ENCODE results near the gene MAPKAPK3. TPM values are rescaled to one million over a fixed set of nuclear protein-coding genes. Genes with fewer than 3 reads are reported as not detected.
"Not testable (repeated sequence)": the region's sequence is repeated elsewhere in the genome, so short reads cannot be mapped to it uniquely, and the experiment has no call there.

The MAPKAPK3 gene
- total and polyA plus RNA-seq, 10 donors: 18.0 to 55.0 (median 42.2) TPM

DNA sequence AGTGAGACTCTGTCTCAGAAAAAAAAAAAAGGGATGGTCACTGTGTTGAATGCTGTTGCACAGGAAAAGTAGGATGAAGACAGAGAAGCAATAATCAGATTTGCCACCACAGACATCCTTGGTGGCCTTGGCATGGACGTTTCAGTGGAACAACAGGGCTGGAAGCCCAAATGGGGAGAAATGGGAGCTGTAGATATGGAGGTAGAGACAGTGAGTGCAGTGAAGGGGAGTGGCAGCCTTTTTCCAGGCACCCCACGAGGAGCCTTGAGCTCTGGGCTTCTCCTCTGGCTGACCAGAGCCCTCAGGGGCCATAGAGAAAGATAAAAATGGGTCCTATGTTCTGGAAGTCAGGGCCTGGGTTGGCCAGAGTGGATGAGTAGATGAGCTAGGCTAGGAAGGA is 45.5 kb downstream of the MAPKAPK3 start:
- intact Hi-C loops (cut with DNase I; ENCODE audit: low total_unique reads): no loop called here
- no peaks in the 10 kb centered on the region for H3K9me3 ChIP-seq
- H3K4me3 ChIP-seq: no peak overlapping the region
- 42 to 65% (median 46%) methylated on average over 2 of the region's 2 CpGs for WGBS, 5 donors
- no peaks in the 10 kb centered on the region for H3K36me3 ChIP-seq
- H3K27me3 ChIP-seq (replicated peaks in 1 of 7): no peaks in the 10 kb centered on the region
- DNase-seq: no peak
- TF ChIP-seq, protein P1, sequence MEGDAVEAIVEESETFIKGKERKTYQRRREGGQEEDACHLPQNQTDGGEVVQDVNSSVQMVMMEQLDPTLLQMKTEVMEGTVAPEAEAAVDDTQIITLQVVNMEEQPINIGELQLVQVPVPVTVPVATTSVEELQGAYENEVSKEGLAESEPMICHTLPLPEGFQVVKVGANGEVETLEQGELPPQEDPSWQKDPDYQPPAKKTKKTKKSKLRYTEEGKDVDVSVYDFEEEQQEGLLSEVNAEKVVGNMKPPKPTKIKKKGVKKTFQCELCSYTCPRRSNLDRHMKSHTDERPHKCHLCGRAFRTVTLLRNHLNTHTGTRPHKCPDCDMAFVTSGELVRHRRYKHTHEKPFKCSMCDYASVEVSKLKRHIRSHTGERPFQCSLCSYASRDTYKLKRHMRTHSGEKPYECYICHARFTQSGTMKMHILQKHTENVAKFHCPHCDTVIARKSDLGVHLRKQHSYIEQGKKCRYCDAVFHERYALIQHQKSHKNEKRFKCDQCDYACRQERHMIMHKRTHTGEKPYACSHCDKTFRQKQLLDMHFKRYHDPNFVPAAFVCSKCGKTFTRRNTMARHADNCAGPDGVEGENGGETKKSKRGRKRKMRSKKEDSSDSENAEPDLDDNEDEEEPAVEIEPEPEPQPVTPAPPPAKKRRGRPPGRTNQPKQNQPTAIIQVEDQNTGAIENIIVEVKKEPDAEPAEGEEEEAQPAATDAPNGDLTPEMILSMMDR (IDR thresholded peaks at IDR 0.05 in 8 of 11, conservative IDR thresholded peaks at IDR 0.05 in 3 of 11): no peak
- TF ChIP-seq POLR2AphosphoS5 (IDR thresholded peaks at IDR 0.05) (no peak), POLR2A (IDR thresholded peaks at IDR 0.05) (no peak)
- no peak overlapping the region for H3K27ac ChIP-seq
- H3K4me1 ChIP-seq: peaks cover 0 to 7% (median 0%) of the 10 kb centered on the region in 6 donors

DNA sequence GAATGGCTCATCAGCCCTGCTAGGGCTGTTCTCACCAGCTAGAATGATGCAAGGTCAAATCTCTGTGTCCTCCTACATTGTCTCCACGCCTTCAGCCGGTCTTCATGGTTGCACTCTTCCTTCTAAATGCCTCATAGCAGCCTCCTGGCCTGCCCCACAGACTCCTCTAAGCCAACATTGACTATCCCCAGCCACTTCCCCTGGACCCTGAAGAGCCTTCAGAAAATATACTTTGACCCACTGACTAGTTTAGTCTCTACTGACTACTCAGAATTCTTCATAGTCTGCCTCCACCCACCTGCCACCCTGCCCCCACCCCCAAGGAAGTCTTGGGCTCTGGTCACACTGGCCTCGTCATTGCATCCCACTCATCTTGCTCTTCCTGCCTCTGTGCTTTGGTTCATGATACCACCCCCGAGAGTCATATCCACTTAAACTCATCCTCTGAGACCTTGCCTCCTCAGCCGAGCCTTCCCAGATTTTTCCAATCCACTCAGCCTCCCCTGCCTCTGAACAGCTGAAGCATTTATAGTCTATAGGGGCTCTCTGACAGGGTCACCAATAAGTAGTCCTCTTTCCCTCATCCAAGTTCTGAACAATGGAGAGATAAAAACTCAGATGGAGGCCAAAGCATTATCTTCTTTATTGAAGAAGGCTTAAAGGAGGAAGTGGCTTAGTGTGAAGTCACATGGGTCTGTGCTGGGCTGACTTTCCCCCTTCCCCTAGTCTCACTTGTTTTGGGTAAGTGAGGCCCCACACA is 48.3 kb downstream of the MAPKAPK3 start:
- no peak overlapping the region for H3K4me3 ChIP-seq
- no peak for DNase-seq
- intact Hi-C loops (cut with DNase I; ENCODE audit: low total_unique reads): no loop called here

DNA sequence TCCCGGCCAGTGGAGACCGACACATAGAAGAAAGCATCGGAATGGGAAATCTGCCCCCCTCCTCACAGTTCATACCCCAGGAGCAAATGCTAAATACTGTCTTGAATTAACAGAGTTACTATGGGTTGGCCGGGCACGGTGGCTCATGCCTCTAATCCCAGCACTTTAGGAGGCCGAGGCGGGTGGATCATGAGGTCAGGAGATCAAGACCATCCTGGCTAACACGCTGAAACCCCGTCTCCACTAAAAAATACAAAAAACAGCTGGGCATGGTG is 48.8 kb downstream of the MAPKAPK3 start:
- intact Hi-C loops (cut with DNase I; ENCODE audit: low total_unique reads); H3K27me3 ChIP-seq (replicated peaks in 1 of 7); H3K4me3 ChIP-seq; H3K4me1 ChIP-seq; DNase-seq; H3K9me3 ChIP-seq; H3K36me3 ChIP-seq; H3K27ac ChIP-seq: not testable (repeated sequence)
- 70 to 77% (median 73%) methylated on average over 9 of the region's 9 CpGs for WGBS, 5 donors

More for the DNA sequence above, 48.3 kb downstream of the MAPKAPK3 start:
- no peak overlapping the region for H3K27ac ChIP-seq
- H3K9me3 ChIP-seq: no peaks in the 10 kb centered on the region
- peaks cover 0 to 7% (median 0%) of the 10 kb centered on the region in 6 donors for H3K4me1 ChIP-seq
- TF ChIP-seq POLR2AphosphoS5 (IDR thresholded peaks at IDR 0.05): no peak
- no peaks in the 10 kb centered on the region for H3K36me3 ChIP-seq
- WGBS, 5 donors: 64 to 78% (median 68%) methylated on average over 5 of the region's 5 CpGs
- no peaks in the 10 kb centered on the region for H3K27me3 ChIP-seq (replicated peaks in 1 of 7)

DNA sequence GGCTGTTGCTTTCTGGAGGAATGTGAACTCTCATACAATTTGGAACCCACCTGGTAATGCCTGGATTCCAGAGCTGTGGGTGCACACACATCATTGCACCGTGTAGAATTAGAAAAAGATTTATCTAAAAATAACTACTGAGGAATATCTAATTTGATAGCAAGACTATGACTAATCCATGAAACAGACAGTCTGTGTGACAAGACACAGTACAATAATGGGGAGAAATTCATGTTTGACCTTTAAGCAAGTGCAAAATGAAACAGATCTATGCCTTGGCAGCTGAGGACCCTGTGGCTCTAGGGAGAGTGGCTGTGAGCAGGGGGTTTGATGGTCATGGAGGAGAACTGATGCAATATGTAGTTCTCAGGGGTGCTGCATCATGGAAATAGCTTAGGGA is 49.9 kb downstream of the MAPKAPK3 start:
- intact Hi-C loops (cut with DNase I; ENCODE audit: low total_unique reads): no loop called here
- no peak for DNase-seq
- no peaks in the 10 kb centered on the region for H3K36me3 ChIP-seq
- H3K4me1 ChIP-seq: peaks cover 0 to 7% (median 0%) of the 10 kb centered on the region in 6 donors
- H3K4me3 ChIP-seq: no peak overlapping the region
- no peak for TF ChIP-seq POLR2AphosphoS5 (IDR thresholded peaks at IDR 0.05)
- TF ChIP-seq, protein P1 (IDR thresholded peaks at IDR 0.05 in 8 of 11, conservative IDR thresholded peaks at IDR 0.05 in 3 of 11): no peak
- TF ChIP-seq POLR2A (IDR thresholded peaks at IDR 0.05): no peak
- no peak overlapping the region for H3K27ac ChIP-seq
- WGBS, 5 donors: 56 to 73% (median 67%) methylated on average over 1 of the region's 1 CpG
- H3K27me3 ChIP-seq (replicated peaks in 1 of 7): peaks cover 0 to 7% (median 0%) of the 10 kb centered on the region in 7 donors
- no peaks in the 10 kb centered on the region for H3K9me3 ChIP-seq

DNA sequence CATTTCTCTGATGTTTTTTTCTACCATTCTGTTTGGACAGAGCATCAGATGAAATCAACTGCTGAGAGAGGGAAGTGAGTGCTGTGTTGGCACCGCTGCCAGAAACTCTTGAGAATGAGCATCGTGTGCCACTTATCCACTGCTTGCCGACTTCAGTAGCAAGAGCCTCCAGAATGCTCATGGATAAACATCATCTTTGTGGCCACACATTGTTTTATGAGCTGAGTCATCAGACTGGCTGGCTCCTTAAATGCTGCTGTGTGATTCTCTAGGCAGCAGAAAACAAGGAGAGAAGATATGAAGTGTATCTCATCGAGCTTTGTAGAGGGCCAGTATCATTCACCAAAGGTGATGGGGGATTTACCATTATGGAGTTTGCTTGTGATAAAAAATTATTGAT is 54.4 kb downstream of the MAPKAPK3 start:
- Histone ChIP-seq H3K36me3 (no peaks in the 10 kb centered on the region), H3K4me1 (peaks cover 0 to 18% (median 14%) of the 10 kb centered on the region in 6 donors), H3K27me3 (replicated peaks in 1 of 7) (peaks cover under 1 to 46% (median 18%) of the 10 kb centered on the region in 7 donors), H3K27ac (no peak overlapping the region), H3K4me3 (no peak overlapping the region), H3K9me3 (no peaks in the 10 kb centered on the region)
- no peak for DNase-seq
- TF ChIP-seq, protein P1 (IDR thresholded peaks at IDR 0.05 in 8 of 11, conservative IDR thresholded peaks at IDR 0.05 in 3 of 11): no peak
- TF ChIP-seq POLR2AphosphoS5 (IDR thresholded peaks at IDR 0.05) (no peak), POLR2A (IDR thresholded peaks at IDR 0.05) (no peak)
- intact Hi-C loops (cut with DNase I; ENCODE audit: low total_unique reads): no loop called here
- 59 to 80% (median 74%) methylated on average over 4 of the region's 4 CpGs for WGBS, 5 donors

Measured in spleen (tissue), 11 donors.